Fibroblast of peridontal ligament (primary cell): ENCODE data around the gene LMTK2.
A peak's percentile ranks its signal among the peaks of the same experiment; 100 is the strongest.
"Not testable (repeated sequence)": the region's sequence is repeated elsewhere in the genome, so short reads cannot be mapped to it uniquely, and the experiment has no call there.

Source experiments
- DNase-seq: peaks from one replicate; pipeline ENCODE4 v3.0.0-alpha.2; 2010; ENCODE audit errors: extremely low read depth

The LMTK2 gene

DNA sequence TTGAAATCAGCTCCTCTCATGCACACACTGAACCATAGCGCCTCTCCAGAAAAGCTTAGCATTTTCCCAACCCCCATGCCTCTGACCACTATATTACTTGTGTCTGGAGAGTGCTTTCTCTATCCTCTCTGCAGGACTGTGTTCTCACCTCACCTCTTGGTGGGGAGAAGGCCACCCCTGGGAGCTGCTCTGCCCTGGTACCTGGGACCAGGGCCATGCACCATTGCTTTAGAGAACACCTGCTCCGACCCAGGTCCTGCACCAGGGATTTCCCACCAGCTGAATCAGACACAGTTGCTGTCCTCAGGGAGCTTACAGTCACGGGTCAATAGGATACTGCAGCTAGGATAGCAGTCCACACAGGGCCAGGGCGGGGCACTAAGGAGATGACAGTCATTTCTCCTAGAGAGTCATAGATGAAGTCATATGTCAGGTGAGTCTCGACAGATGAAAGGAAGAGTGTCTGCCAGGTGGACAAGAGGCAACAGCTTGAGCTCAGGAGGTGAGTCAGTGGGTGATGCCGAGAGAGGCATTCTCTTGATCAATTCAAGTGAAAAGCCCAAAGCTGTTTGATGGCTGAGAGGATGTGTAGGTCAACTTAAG, 619 bp upstream of the LMTK2 start:
- no peak for DNase-seq

- peak; percentile 20 for DNase-seq
These were observed 655 bp downstream of the LMTK2 start for GRCh38 chr7:98107313-98107721.

- no peak for DNase-seq
These were observed 3.8 kb downstream of the LMTK2 start for GRCh38 chr7:98110249-98111022.

- no peak for DNase-seq
These were observed 5.4 kb downstream of the LMTK2 start for GRCh38 chr7:98112077-98112476.

DNA sequence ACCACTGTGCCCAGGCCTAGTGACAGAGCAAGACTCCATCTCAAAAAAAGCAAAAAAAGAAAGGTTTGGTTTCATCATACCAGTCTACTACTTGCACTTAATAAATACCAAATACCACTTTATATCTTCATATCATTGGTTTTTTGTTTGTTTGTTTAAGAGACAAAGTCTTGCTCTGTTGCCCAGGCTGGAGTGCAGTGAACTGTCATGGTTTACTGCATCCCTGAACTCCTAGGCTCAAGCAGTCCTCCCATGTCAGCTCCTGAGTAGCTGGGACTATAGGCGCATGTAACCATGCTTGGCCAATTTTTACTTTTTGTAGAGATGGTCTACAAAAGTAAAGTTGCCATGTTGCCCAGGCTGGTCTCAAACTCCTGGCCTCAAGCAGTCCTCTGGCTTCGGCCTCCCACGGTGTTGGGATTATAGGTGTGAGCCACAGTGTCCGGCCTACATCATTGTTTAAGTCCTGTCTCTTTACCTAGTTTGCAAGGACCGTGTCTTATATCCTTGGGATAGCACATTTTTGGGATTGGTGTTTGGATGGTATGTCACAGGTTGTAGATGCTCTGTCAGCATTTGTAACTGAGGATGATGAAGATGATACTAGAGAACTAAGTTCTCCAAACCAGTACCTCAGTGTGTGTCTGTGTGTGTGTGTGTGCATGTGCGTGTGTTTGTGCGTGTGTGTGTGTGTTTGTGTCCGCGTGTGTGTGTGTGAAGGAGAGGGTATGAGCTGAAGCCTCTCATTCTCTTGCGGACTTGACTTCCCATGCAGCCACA, 9.3 kb downstream of the LMTK2 start:
- no peak for DNase-seq

- DNase-seq = peak; percentile 47
These were observed 10.2 kb downstream of the LMTK2 start for GRCh38 chr7:98116656-98117461.

- peak; percentile 70 for DNase-seq
These were observed 12.7 kb downstream of the LMTK2 start for GRCh38 chr7:98119256-98119918.

DNA sequence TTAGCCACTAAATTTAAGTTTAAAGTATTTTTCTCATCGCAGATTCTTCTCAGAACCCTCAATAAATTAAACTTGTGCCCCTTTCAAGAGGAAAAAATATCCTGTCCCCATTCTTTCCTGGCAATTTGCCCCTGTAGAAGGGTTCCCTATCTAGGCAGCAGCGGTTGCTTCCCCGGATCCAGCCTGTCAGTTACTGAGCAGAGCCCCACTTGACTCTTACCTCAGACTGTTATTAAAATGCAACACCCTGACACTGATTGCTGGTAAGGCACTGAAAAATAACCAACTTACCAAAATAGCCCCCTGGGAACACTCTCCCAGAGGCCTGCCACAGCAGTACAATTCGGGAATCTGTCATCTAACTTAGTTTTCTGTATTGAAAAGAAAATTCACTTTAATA, 13.9 kb downstream of the LMTK2 start:
- DNase-seq = no peak

- not testable (repeated sequence) for DNase-seq
These were observed 14.7 kb downstream of the LMTK2 start for GRCh38 chr7:98121388-98121787.

GRCh38 chr7:98123365-98123696, 16.7 kb downstream of the LMTK2 start:
- DNase-seq = no peak

DNA sequence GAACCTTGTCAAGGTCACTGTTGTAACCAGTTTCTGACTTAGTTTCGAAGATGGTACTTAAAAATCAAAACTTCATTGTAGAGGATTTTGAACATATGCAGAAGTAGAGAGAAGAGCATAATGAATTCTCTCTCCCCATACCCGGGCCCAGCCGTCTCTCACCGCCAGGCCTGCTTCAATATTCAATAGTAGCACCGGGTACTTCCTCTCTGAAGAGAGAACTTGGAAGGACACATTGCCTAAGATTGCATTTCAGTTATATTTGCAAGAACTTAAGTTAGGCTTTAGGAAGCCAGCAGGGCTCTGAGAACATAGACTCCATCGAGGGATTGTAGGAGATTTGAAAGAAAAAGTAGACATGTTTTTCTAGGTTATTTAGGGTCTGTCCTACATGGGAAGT, 19.1 kb downstream of the LMTK2 start:
- no peak for DNase-seq

- no peak for DNase-seq
These were observed 19.9 kb downstream of the LMTK2 start for GRCh38 chr7:98126311-98127142.

DNA sequence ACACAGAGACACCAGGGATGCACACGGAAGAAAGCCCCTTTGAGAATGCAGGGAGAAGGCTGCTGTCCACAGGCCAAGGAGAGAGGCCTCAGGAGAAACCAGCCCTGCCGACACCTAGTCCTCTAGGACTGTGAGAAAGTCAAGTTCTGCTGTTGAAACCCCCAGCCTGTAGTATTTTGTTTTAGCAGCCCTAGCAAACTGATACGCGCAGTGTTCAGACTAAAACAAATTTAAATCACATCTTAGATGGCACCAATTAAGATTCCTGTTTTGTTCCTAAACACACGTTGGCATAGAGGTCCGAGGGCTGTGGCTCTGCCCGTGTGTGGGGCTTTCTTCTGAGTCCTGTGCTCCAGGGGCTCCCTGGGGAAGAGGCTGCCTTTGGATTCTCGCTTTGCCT, 21.7 kb downstream of the LMTK2 start:
- DNase-seq = no peak

DNA sequence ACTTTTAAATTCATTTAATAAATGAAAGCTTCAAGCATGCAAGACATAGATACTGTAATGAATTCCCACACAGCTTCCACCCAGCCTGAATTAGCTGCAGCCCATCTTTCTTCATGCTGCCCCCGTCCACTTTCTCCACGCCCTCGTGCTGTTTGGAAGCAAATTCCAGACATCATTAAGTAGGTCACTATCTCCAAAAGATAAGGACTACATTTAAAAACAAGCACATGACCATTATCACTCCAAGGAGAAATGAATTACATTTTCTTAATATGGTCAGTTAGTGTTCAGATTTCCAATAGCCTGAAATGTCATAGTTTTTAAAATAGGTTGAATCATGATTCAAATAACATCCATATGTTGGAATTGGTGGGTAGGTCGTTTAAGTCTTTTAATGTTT, 24.3 kb downstream of the LMTK2 start:
- DNase-seq = no peak

DNA sequence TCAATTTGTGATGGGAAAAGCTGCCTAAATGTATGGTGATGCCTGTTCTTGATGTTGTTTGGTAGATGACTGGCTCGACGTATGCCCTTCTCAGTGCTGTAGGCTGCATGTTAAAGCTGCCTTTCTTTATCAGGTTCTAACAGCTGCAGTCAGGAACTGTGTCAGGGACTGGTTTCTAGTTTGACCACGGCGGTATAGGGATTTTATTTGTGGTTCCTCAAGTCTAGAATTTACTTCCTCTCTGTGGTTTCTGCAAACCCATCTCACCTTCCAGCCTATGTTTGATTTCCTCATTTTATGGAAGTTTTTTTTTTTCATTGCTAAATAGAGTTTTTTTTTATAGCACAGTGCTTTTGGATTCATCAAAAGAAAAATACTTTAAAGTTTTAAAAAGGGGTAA, 26.5 kb downstream of the LMTK2 start:
- no peak for DNase-seq

- DNase-seq = peak; percentile 17
These were observed 27.1 kb downstream of the LMTK2 start for GRCh38 chr7:98133621-98134303.

GRCh38 chr7:98134420-98135228, 28.0 kb downstream of the LMTK2 start:
- no peak for DNase-seq

DNA sequence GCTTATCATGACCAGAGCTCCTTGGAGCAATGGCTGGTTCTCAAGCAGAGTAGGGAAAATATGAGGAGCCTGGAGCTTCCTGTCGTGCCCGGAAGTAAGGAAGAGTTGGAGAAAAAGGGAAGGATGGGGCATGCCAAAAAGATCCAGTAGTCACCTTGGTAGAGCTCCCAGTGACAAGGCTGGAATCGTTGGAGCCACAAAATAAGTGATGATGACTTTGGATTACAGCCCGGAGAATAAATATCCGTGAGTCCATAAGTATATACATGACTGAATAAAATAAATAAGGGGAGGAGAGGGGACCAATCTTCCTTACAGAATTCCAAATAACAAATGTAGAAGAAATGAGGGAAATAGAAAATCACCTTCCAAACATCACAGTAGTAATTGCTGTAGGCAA, 29.3 kb downstream of the LMTK2 start:
- no peak for DNase-seq

DNA sequence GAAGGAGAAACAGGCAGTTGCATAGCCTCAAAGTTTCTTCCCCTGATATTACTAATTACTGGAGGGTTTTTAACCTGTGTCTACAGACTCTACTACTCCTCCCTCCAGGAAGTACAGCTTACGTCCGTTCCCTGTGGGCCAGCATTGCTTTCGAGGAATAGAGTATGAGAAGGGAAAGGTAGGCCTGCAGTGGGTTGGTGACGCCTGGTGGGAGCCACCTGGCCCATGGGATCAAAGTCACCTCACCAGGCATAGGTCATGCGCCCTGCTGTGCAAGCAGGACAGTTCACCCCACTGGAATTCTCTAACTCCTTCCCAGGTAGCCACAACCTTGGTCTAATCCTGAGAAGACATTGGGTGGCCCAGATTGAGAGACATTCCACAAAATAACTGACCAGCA, 29.8 kb downstream of the LMTK2 start:
- DNase-seq = no peak
